ENCODE results near the gene CHST13.
"Not testable (repeated sequence)": the region's sequence is repeated elsewhere in the genome, so short reads cannot be mapped to it uniquely, and the experiment has no call there.

The CHST13 gene

DNA sequence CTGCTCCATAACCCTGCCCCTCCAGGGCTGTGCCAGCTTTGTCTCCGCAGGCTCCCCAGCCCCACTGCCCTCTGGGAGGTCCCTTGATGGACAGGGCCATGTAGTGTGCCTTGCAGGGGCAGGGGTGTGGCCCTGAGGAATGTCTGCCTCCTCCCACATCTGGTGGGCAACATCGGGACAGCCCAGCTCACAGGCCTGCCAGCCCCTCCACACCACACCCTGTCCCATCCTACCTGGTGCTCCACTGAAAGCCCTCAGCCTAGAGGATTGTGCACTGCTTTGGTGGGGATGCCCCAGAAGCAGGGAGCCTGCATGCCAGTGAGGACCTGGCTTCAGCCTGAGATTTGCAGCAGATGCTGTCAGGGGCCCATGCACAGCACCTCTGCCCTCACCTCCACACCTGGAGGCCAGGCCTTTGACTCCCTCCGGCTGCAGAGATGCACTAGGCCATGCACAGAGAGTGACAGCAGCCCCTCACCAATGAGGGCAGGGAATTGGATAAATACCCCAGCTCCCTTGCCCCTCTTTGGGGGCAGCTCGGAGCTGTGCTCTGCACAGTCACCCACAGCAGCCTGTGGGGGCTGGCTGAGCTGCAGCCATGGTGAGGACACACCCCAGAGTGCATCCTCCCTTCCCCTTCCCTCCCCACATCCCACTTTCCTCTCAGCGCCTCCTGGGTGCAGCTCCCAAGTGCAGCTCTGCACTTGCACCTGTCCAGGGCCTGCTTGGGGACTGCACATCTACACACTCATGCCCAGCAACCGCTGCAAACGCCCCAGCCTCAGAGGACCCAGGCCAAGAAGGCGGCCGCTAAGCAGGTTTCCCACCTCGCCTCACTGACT lies 32.1 kb downstream of the CHST13 start:
- DNase-seq (ENCODE audit: low spot score): no peak

- no peak for DNase-seq (ENCODE audit: low spot score)
Measured at GRCh38 chr3:126556637-126557414, 32.9 kb downstream of the CHST13 start.

DNA sequence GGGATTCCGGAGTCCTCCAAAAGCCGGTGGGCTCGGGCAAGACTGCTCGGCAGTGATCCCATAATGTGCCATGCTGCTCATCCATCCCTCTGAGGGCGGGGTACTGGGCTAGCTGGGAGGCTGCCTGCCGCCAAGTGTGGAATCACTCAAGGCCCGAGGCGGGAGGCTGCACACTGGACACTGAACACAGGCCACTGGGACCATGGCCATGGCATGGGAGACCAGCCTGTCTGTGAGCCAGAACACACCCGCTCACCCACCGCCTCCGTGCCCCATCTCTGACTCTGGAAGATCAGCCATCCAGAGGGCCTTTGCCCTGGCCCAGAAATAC lies 33.4 kb downstream of the CHST13 start:
- no peak for DNase-seq (ENCODE audit: low spot score)

- no peak for DNase-seq (ENCODE audit: low spot score)
Measured at GRCh38 chr3:126557761-126558160, 33.8 kb downstream of the CHST13 start.

DNA sequence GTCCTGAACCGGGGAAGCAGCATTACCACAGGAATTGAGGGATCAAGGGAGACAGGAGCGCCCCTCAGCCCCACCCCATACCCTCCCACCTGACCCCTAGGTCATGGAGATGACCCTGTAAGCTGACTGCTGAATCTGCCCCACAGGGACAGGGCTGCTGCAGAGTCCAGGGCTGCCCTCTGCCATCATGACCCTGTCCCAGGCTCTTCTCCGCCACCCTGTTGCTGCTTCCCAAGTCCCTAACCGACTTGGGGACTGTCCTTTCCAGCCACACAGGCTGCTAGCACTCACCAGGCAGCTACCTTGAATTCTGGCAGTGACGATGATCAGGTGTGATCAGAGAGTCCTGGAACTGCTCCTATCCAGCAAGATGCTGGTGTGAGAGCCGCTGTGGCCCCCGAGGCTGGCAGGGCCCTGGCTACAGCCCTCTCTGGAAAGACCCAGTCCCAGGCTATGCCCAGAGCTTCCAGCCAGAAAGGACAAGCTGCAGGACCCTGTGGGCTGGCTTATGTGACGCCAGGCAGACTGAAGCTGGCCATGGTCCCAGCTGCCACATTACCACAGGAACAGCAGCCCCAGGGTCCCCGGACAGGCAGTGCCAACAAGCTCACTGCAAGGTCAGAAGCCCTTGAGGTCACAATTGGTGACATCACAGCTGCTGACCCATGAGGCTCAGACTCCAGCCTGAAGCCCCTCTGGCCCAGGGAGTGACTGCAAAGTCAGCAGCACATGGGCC lies 34.5 kb downstream of the CHST13 start, which contains the start of gene C3orf22:
C3orf22 (minus strand) TSS at position 597 of the 736 bp plus-strand sequence. CDS start 5,542 bp downstream, outside the sequence.
- DNase-seq (ENCODE audit: low spot score): no peak

GRCh38 chr3:126562737-126563276 lies 38.9 kb downstream of the CHST13 start:
- DNase-seq (ENCODE audit: low spot score): no peak

DNA sequence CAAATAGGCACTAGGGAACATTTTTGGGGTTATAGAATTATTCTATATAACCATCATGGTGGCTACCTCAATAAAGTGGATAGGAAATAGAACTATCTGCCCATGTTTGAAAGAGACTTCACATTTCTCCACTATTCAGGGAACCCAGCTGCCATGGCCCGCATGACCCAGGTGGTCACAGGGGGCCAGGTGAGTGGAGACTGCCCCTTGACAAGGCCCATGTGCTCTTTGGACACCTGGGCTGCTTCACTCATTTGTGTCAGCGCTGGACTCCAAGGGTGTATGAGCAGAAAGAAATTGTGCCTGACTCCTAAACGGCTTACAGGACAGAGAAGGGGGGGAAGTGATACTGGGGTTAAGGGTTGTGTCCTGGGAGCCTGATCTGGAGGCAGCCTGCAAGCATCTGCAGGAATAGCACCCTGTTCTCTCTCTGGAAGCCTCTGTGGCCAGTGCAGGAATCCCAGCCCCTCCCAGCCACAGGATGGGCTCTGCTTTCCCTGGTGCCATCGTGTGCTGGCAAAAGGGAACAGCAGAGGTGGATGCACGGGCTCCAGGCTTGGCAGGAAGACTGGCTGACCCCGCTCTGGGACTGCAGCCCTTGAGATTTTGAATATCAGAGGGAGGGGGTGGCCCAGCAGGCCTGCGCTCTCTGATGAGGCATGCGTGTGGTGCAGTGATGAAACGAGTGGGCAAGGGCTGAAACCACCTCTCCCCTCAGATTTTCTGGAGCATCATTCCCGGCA lies 43.9 kb downstream of the CHST13 start:
- no peak for DNase-seq (ENCODE audit: low spot score)

DNA sequence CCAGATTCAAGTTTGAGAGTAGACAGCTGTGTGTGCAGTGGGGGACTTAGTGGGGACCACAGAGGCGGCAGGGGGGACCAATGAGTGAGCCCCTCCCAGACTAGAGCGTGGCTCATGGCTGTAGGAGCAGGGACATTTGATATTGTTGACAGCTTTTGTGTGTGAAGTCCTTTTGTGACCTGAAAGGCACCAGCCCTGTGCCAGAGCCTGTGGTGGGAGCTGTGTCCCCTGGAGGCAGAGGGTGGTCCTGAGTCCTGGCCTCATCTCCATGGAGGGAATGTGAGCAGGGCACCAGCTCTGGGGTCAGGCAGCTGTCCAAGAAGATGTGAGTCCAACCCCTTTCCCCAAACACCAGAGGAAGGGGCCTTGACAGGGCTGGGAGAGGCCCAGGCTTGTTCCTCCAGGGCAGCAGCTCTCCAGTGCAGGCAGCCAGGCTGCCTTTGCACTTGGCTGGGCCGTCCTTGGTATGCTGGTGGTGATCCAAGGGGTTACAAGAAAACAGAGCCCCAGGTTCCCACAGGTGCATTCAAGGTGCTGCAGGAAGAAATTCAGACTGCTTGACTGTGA lies 44.9 kb downstream of the CHST13 start:
- DNase-seq (ENCODE audit: low spot score): no peak

- no peak for DNase-seq (ENCODE audit: low spot score)
Measured at GRCh38 chr3:126569390-126569975, 45.5 kb downstream of the CHST13 start.

- no peak for DNase-seq (ENCODE audit: low spot score)
Measured at GRCh38 chr3:126570103-126570541, 46.2 kb downstream of the CHST13 start.

DNA sequence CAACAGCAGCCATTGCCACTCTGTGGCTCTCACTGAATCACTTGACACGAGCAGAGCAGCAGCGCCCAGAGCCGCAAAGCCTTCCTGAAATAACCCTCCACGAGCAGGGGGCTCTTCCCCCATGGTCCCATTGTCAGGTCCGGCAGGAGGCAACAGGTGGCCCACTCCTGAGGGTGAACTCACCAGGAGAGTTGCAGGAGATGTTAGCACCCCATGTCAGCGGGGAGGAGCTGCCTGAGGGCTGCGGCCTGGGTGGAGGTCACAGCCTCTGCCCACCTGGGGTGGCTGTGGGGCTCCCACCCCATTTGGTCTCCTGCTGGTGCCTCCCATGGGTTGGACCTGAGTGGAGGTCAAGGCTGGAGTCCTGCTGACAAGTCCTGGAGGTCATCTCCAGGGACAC lies 47.1 kb downstream of the CHST13 start:
- no peak for DNase-seq (ENCODE audit: low spot score)

DNA sequence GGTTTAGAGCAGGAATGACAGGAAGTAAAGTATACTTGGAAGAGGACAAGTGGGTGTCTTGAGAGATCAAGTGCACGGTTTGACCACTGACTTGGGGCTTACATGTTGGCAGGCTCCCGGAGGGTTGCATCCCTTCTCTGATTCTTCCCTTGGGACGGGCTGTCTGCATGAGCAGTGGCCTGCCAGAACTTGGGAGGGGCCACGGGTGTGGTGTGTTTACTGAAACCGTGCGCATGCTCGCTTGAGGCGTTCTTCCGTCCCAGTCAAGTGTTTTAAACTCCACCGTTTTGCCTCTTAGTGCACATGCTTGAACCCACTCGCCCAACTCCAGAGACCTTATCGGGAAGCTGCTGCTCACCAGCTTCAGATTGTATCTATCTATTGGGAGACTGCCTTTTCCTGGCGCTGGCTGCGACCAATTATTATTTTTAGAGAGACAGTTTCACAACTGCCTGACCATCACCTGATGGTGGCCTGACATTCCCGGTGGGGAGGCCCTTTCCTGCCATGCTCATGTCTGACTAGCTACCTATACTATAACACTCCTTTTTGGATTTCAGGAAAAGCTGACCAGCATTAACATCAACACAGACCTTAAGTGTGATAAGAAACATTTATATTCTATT lies 49.6 kb downstream of the CHST13 start:
- no peak for DNase-seq (ENCODE audit: low spot score)

GRCh38 chr3:126577261-126577660 lies 53.3 kb downstream of the CHST13 start:
- DNase-seq (ENCODE audit: low spot score): no peak

- no peak for DNase-seq (ENCODE audit: low spot score)
Measured at GRCh38 chr3:126578702-126579101, 54.7 kb downstream of the CHST13 start.

DNA sequence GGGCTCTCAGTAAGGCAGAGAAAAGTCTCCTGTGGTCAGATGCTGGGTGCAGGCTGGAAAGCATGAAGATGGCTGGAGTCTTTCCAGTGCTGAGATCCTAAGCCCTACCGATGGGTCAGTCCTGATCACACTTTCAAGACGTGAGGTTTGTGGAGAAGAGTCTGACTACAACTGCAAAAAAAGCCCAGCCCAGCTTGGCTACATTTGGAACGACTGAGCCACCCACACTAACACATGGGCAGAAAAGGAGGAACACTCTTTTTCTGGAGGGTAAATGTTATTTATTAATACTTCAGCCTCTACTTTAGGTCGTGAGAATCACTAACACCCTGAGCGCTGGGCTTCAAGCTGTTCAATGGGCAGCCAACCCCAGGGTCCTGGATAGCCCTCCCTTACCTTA lies 56.8 kb downstream of the CHST13 start:
- DNase-seq (ENCODE audit: low spot score): no peak

- no peak for DNase-seq (ENCODE audit: low spot score)
Measured at GRCh38 chr3:126581569-126581968, 57.6 kb downstream of the CHST13 start.

DNA sequence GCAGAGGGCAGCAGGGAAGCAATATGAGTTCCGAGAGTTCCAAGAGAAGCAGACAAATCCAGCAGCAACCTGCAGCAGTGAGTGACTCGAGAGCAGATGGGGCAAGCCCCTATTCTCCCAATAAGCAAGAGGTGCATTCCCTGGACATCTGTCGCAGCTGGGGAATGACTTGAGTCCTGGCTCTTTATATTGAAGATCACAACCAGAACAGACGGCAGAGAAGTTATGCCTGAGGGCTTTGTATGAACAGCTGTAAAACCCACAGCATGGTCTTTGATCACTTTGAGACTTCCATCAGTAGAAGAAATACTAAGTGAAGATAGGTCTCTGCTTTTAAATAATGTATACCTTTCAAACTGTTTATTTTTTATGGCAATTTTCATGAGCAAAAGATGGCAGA lies 58.4 kb downstream of the CHST13 start:
- no peak for DNase-seq (ENCODE audit: low spot score)

DNA sequence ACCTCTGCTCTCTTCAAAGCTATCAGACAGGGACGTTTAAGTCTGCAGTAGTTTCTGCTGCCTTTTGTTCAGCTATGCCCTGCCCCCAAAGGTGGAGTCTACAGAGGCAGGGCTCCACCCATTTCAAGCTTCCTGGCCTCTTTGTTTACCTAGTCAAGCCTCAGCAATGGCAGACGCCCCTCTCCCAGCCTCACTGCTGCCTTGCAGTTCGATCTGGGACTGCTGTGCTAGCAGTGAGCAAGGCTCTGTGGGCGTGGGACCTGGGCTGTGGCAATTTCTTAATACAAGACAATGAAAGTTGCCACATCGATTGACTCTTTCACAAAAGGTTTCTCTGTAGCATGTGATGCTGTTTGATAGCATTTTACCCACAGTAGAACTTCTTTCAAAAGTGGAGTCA lies 67.6 kb downstream of the CHST13 start:
- DNase-seq (ENCODE audit: low spot score): not testable (repeated sequence)

All from CD4-positive, alpha-beta T cell treated with Interleukin-15 for 4 hours (primary cell).